HCT116 (cell line): ENCODE data around the gene NCAPH2.

Experiments used
- CEBPB ChIP-seq: IDR thresholded peaks from 2 replicates; pipeline ENCODE4 v1.6.1; 2012; ENCODE audit warnings: low read depth
- EGR1 ChIP-seq: IDR thresholded peaks from 2 replicates; pipeline ENCODE4 v1.6.1; 2012; ENCODE audit warnings: low read depth
- EZH2 ChIP-seq: fragments of 200-600 bp; sonication (generic); IDR thresholded peaks from 2 replicates; pipeline ENCODE4 v1.6.1; 2017; ENCODE audit warnings: antibody characterized with exemption, mixed run types
- EZH2phosphoT487 ChIP-seq: fragments of 200-600 bp; IDR thresholded peaks from 2 replicates; pipeline ENCODE4 v1.6.1; 2018; ENCODE audit warnings: antibody characterized with exemption, borderline replicate concordance
- JUND ChIP-seq: IDR thresholded peaks from 2 replicates; pipeline ENCODE4 v1.6.1; 2012
- POLR2A ChIP-seq: IDR thresholded peaks from 2 replicates; pipeline ENCODE4 v1.7.0; 2011; ENCODE audit warnings: borderline replicate concordance; ENCODE audit not compliant: insufficient read depth, insufficient read length; ENCODE audit errors: extremely low read depth
- POLR2AphosphoS5 ChIP-seq: IDR thresholded peaks from 2 replicates; pipeline ENCODE4 v1.6.1; 2011; ENCODE audit warnings: mild to moderate bottlenecking, low read depth, low read length, moderate library complexity
- SP1 ChIP-seq: IDR thresholded peaks from 2 replicates; pipeline ENCODE4 v1.6.1; 2012; ENCODE audit warnings: low read depth
- TCF7L2 ChIP-seq: IDR thresholded peaks from 2 replicates; pipeline ENCODE4 v1.7.0; 2011; ENCODE audit warnings: borderline replicate concordance, inconsistent platforms; ENCODE audit not compliant: insufficient read depth, insufficient read length; ENCODE audit errors: extremely low read depth
- YY1 ChIP-seq: IDR thresholded peaks from 2 replicates; pipeline ENCODE4 v1.6.1; 2011; ENCODE audit warnings: low read length, low read depth, moderate library complexity, mild to moderate bottlenecking; ENCODE audit not compliant: insufficient replicate concordance; ENCODE audit errors: extremely low read depth
- ZBTB33 ChIP-seq: IDR thresholded peaks from 2 replicates; pipeline ENCODE4 v1.6.1; 2011; ENCODE audit warnings: mild to moderate bottlenecking, low read length, moderate library complexity; ENCODE audit not compliant: insufficient replicate concordance; ENCODE audit errors: extremely low read depth
- TF ChIP-seq, protein P1 (sequence below), 3 experiments: fragments of 200-600 bp in 1 of 3; sonication (generic) in 1 of 3; IDR thresholded peaks in 2 of 3; conservative IDR thresholded peaks in 1 of 3; 2 replicates each; pipeline ENCODE4 v1.5.1; 2012 to 2017; ENCODE audit warnings: low read depth in 2 of 3, low read length in 2 of 3, antibody characterized with exemption in 1 of 3, borderline replicate concordance in 1 of 3, control low read depth in 1 of 3, mild to moderate bottlenecking in 1 of 3, mixed read lengths in 1 of 3, mixed run types in 1 of 3, moderate library complexity in 1 of 3; ENCODE audit not compliant: insufficient read depth in 1 of 3
- TF ChIP-seq, protein P2 (sequence below): IDR thresholded peaks from 2 replicates; pipeline ENCODE4 v1.6.1; 2012
- TF ChIP-seq, protein P3 (sequence below): IDR thresholded peaks from 2 replicates; pipeline ENCODE4 v1.6.1; 2012

- TF ChIP-seq EZH2phosphoT487 (no peak), TCF7L2 (no peak), EZH2 (no peak), JUND (no peak), POLR2AphosphoS5 (no peak), POLR2A (no peak), ZBTB33 (no peak), CEBPB (no peak), YY1 (no peak), EGR1 (no peak), SP1 (no peak)
- TF ChIP-seq, protein P1, sequence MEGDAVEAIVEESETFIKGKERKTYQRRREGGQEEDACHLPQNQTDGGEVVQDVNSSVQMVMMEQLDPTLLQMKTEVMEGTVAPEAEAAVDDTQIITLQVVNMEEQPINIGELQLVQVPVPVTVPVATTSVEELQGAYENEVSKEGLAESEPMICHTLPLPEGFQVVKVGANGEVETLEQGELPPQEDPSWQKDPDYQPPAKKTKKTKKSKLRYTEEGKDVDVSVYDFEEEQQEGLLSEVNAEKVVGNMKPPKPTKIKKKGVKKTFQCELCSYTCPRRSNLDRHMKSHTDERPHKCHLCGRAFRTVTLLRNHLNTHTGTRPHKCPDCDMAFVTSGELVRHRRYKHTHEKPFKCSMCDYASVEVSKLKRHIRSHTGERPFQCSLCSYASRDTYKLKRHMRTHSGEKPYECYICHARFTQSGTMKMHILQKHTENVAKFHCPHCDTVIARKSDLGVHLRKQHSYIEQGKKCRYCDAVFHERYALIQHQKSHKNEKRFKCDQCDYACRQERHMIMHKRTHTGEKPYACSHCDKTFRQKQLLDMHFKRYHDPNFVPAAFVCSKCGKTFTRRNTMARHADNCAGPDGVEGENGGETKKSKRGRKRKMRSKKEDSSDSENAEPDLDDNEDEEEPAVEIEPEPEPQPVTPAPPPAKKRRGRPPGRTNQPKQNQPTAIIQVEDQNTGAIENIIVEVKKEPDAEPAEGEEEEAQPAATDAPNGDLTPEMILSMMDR (IDR thresholded peaks at IDR 0.05 in 2 of 3, conservative IDR thresholded peaks at IDR 0.05 in 1 of 3; ENCODE audit: borderline replicate concordance in 1 of 3, insufficient read depth in 1 of 3, low read depth in 2 of 3, low read length in 2 of 3): no peak
- TF ChIP-seq, protein P2, sequence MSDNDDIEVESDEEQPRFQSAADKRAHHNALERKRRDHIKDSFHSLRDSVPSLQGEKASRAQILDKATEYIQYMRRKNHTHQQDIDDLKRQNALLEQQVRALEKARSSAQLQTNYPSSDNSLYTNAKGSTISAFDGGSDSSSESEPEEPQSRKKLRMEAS: no peak
- TF ChIP-seq, protein P3, sequence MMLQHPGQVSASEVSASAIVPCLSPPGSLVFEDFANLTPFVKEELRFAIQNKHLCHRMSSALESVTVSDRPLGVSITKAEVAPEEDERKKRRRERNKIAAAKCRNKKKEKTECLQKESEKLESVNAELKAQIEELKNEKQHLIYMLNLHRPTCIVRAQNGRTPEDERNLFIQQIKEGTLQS: no peak
Measured at GRCh38 chr22:50529416-50529896, 21.4 kb downstream of the NCAPH2 start.
